PC-9 (cell line): ENCODE results near the gene RELCH.

Source experiments
- EZH2 ChIP-seq: fragments of 200-600 bp; sonication (generic); IDR thresholded peaks from 2 replicates; pipeline ENCODE4 v1.8.0; 2017; ENCODE audit warnings: antibody characterized with exemption, low read depth
- TF ChIP-seq, protein P1 (sequence below): fragments of 200-600 bp; sonication (generic); conservative IDR thresholded peaks from 2 replicates; pipeline ENCODE4 v1.6.1; 2017; ENCODE audit warnings: mixed run types, antibody characterized with exemption, mild to moderate bottlenecking, moderate library complexity

DNA sequence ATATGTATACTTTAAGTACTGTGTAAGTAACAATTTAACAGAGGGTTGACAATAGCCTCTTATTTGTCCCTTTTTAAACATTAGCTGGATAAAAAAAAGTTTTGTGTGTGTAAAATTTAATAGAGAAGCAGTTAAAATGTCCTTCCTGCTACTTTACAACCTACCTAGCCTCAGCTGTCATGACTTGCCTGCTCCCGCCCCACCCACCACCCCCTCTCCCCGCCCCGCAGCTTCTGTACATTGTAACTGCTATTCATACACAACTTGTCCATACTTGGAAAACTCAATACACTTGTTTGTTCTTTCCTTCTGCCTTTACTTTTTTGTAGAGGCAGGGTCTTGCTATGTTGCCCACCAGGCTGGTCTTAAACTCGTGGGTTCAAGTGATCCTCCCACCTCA lies 19.5 kb downstream of the RELCH start:
- TF ChIP-seq, protein P1, sequence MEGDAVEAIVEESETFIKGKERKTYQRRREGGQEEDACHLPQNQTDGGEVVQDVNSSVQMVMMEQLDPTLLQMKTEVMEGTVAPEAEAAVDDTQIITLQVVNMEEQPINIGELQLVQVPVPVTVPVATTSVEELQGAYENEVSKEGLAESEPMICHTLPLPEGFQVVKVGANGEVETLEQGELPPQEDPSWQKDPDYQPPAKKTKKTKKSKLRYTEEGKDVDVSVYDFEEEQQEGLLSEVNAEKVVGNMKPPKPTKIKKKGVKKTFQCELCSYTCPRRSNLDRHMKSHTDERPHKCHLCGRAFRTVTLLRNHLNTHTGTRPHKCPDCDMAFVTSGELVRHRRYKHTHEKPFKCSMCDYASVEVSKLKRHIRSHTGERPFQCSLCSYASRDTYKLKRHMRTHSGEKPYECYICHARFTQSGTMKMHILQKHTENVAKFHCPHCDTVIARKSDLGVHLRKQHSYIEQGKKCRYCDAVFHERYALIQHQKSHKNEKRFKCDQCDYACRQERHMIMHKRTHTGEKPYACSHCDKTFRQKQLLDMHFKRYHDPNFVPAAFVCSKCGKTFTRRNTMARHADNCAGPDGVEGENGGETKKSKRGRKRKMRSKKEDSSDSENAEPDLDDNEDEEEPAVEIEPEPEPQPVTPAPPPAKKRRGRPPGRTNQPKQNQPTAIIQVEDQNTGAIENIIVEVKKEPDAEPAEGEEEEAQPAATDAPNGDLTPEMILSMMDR, result no peak
- no peak for TF ChIP-seq EZH2
